Thymus (tissue), 11 donors: ENCODE results near the gene CFAP97D2. TPM values are rescaled to one million over a fixed set of nuclear protein-coding genes. Genes with fewer than 3 reads are reported as not detected.

Experiments used
- DNase-seq, 9 donors: peaks; one replicate each; pipeline ENCODE4 v3.0.0-alpha.2; 2013; ENCODE audit warnings: low spot score in 9 of 9, low read depth in 6 of 9, missing footprints in 1 of 9
- H3K27ac ChIP-seq, 2 donors: one replicate each; pipeline ENCODE4 v1.5.1; 2013; ENCODE audit warnings: control low read depth in 1 of 2, low read depth in 1 of 2, low read length in 1 of 2, mild to moderate bottlenecking in 1 of 2, moderate library complexity in 1 of 2
- H3K27me3 ChIP-seq, 2 donors: one replicate each; pipeline ENCODE4 v1.5.1; 2013; ENCODE audit warnings: low read length in 1 of 2; ENCODE audit not compliant: control insufficient read depth in 2 of 2, insufficient read depth in 1 of 2
- H3K36me3 ChIP-seq, 2 donors: one replicate each; pipeline ENCODE4 v1.5.1; 2013; ENCODE audit warnings: low read length in 1 of 2, mild to moderate bottlenecking in 1 of 2, moderate library complexity in 1 of 2; ENCODE audit not compliant: control insufficient read depth in 2 of 2, insufficient read depth in 2 of 2
- H3K4me1 ChIP-seq, 2 donors: one replicate each; pipeline ENCODE4 v1.5.1; 2013; ENCODE audit warnings: low read length in 2 of 2; ENCODE audit not compliant: control insufficient read depth in 2 of 2, insufficient read depth in 2 of 2
- H3K4me3 ChIP-seq, 2 donors: one replicate each; pipeline ENCODE4 v1.5.1; 2013; ENCODE audit warnings: low read length in 2 of 2, control low read depth in 1 of 2, mild to moderate bottlenecking in 1 of 2
- H3K9me3 ChIP-seq, 2 donors: one replicate each; pipeline ENCODE4 v1.5.1; 2013; ENCODE audit warnings: low read length in 1 of 2, mild to moderate bottlenecking in 1 of 2; ENCODE audit not compliant: control insufficient read depth in 2 of 2, insufficient read depth in 1 of 2
- WGBS: extraction: QIAGEN DNeasy Blood & Tissue Kit; methylation state at CpG from one replicate; pipeline ENCODE4 v1.1.7; 2013; 5-methylcytosine and 5-hydroxymethylcytosine counted together
- polyA plus RNA-seq: library from polyadenylated mRNA; stranded (reverse); fragments of 200-250 nt; gene quantifications from one replicate; pipeline ENCODE4 v1.2.3, GENCODE V29; 2013
- total RNA-seq: library from RNA; stranded (reverse); fragments of 120-200 nt; gene quantifications from one replicate; pipeline ENCODE4 v1.2.4, GENCODE V29; 2013
- donor health status: healthy.

Gene CFAP97D2
- total and polyA plus RNA-seq, 2 donors, result 0.34 to 0.66 TPM

DNA sequence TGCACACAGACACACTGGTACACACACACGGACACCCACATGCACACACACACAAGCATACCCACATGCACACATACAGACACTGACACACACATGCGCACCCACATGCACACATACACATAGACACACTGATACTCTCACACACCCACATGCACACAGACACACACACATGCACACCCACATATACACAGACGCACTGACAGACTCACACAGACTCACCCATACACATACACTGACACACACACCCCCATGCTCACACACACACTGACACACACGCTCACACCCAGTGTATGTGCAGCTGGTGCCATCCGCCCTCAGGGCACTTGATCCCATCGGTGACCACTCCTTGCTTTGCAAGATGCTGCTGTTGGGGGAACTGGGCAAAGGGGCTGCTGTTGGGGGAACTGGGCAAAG is 36.9 kb upstream of the CFAP97D2 start:
- Histone ChIP-seq H3K27me3 (no peaks in the 10 kb centered on the region), H3K27ac (peak overlapping the region; percentile 38 to 97), H3K9me3 (peaks cover 0 to 6% of the 10 kb centered on the region in 2 donors), H3K4me3 (no peak overlapping the region), H3K4me1 (peaks cover 32 to 72% of the 10 kb centered on the region in 2 donors), H3K36me3 (no peaks in the 10 kb centered on the region)
- DNase-seq, result no peak
- 95% methylated on average over 6 of the region's 6 CpGs for WGBS

DNA sequence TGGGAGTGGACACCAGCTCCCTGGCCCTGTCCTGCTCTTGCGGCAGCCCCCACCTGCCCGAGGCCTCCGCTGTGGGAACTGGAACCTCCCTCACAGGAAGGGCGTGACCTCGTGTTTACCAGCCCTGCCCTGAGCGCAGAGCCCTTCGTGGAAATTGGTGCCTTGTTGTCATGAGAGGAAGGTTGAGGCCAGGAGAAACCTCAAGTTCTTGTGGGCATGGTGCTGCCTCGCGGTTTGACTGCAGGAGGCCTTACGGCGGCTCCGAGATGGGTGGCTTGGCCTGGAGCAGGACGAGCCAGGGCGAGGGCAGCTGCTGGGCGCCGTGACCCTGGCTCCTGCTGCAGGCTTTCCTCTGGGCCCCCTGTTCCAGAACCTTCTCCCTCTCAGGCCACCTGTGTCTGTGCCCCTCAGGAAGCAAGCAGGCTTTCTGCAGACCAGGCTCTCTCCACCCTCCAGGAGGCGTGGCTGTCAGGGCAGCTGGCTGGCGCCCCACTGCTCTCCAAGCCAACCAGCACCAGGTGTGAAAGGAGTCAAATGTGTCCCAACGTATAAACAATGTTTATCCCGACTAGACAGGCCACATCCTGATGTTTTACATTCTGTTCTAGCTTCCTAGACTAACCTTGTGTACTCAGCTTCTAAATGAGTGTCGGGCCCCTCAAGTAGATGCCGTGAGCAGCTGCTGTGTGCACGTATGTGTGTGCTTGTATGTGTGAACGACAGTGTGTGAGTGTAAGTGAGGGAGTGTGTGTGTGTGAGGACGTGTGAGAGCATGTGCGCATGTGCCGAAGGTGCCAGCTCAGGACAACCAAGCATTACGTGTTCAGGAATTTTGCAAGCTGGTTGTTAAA is 36.2 kb upstream of the CFAP97D2 start:
- no peaks in the 10 kb centered on the region for H3K36me3 ChIP-seq
- no peaks in the 10 kb centered on the region for H3K27me3 ChIP-seq
- DNase-seq, result peak in 6 of 9 donors; percentile 55 to 89 (median 74)
- H3K4me1 ChIP-seq, result peaks cover 32 to 76% of the 10 kb centered on the region in 2 donors
- WGBS, result 16% methylated on average over 28 of the region's 28 CpGs
- peaks cover 0 to 6% of the 10 kb centered on the region in 2 donors for H3K9me3 ChIP-seq
- peak overlapping the region; percentile 72 to 97 for H3K27ac ChIP-seq
- no peak overlapping the region for H3K4me3 ChIP-seq

DNA sequence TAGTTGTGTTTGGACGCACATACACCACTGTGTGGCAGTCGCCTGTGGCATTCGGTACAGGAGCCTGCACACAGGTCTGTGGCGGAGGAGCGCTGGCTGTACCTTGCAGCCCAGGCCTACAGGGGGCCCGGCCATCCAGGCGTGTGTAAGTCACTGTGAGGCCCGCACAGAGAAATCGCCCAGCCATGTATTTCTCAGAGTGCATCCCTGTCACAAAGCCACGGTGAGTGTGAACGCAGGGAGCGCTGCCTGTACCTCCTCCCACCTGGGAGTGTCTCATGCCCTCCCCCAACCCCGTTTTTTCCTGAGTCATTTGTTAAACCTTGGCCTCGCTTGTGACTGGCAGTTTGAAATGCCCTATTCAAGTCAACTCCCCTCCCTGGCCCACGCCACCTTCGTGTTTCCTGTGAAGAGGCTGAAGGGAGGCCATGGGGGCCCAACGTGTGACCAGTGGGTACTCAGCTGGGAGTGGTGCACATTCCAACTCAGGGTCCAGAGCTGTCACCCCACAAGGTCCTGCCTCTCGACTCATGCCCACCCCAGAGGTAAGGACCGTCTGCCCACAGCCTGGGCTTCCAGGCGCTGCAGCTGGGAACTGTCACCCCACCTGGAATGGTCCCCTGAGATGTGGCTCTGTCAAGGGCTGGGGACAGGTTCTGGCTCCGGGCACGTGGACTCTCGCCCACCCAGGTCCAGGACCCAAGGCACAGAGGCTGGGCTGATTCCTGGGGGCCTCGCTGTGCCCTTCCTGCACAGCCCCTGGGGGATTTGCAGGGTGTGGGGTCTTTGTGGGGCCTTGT is 35.1 kb upstream of the CFAP97D2 start:
- no peaks in the 10 kb centered on the region for H3K27me3 ChIP-seq
- DNase-seq, result peak in 1 of 9 donors; percentile 74
- H3K4me3 ChIP-seq, result no peak overlapping the region
- WGBS, result 66% methylated on average over 24 of the region's 24 CpGs
- H3K4me1 ChIP-seq, result peaks cover 41 to 87% of the 10 kb centered on the region in 2 donors
- no peaks in the 10 kb centered on the region for H3K36me3 ChIP-seq
- H3K27ac ChIP-seq, result peak overlapping the region; percentile 70 to 97
- H3K9me3 ChIP-seq, result peaks cover 0 to 6% of the 10 kb centered on the region in 2 donors

- Histone ChIP-seq H3K27me3 (no peaks in the 10 kb centered on the region), H3K36me3 (no peaks in the 10 kb centered on the region), H3K4me3 (no peak overlapping the region), H3K27ac (peak overlapping the region; percentile 18 to 97), H3K4me1 (peaks cover 42 to 93% of the 10 kb centered on the region in 2 donors), H3K9me3 (peaks cover 0 to 6% of the 10 kb centered on the region in 2 donors)
- DNase-seq, result peak in 1 of 9 donors; percentile 19
- WGBS, result 96% methylated on average over 17 of the region's 17 CpGs
These were observed 34.3 kb upstream of the CFAP97D2 start for GRCh38 chr13:114144606-114145244.

- no peaks in the 10 kb centered on the region for H3K27me3 ChIP-seq
- H3K4me3 ChIP-seq, result no peak overlapping the region
- peaks cover 42 to 94% of the 10 kb centered on the region in 2 donors for H3K4me1 ChIP-seq
- no peaks in the 10 kb centered on the region for H3K36me3 ChIP-seq
- peak overlapping the region in 1 of 2 donors; percentile 97 for H3K27ac ChIP-seq
- H3K9me3 ChIP-seq, result peaks cover 0 to 6% of the 10 kb centered on the region in 2 donors
- DNase-seq, result peak in 1 of 9 donors; percentile 28
- 52% methylated on average over 3 of the region's 3 CpGs for WGBS
These were observed 33.8 kb upstream of the CFAP97D2 start for GRCh38 chr13:114145256-114145655.

GRCh38 chr13:114145722-114146121 is 33.3 kb upstream of the CFAP97D2 start:
- Histone ChIP-seq H3K4me1 (peaks cover 38 to 91% of the 10 kb centered on the region in 2 donors), H3K9me3 (peaks cover 0 to under 1% of the 10 kb centered on the region in 2 donors), H3K27ac (no peak overlapping the region), H3K36me3 (no peaks in the 10 kb centered on the region), H3K27me3 (no peaks in the 10 kb centered on the region), H3K4me3 (no peak overlapping the region)
- no peak for DNase-seq
- 97% methylated on average over 14 of the region's 14 CpGs for WGBS

GRCh38 chr13:114146173-114146572 is 32.9 kb upstream of the CFAP97D2 start:
- Histone ChIP-seq H3K4me1 (peaks cover 38 to 90% of the 10 kb centered on the region in 2 donors), H3K9me3 (no peaks in the 10 kb centered on the region), H3K36me3 (no peaks in the 10 kb centered on the region), H3K27me3 (no peaks in the 10 kb centered on the region), H3K4me3 (no peak overlapping the region), H3K27ac (no peak overlapping the region)
- no peak for DNase-seq
- 97% methylated on average over 14 of the region's 14 CpGs for WGBS

DNA sequence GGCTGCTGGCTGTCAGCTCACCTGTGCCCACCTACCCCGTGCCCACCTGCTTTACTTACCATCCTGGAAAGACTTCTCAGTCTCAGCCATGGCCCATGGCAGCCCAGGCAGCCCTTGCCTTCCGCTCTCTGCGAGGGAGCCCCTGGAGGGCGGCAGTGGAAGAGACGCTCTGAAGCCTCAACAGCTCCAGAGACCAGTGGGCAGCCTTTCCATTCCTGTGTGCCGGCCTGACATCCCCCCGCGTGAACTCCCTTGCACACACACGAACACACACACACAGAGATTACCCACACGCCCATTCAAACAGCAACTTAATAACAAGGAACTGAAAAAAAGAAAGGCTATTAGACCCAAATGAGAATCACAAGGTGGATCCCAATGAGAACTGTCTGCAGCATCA is 32.4 kb upstream of the CFAP97D2 start:
- WGBS, result 89% methylated on average over 10 of the region's 10 CpGs
- Histone ChIP-seq H3K36me3 (no peaks in the 10 kb centered on the region), H3K4me1 (peaks cover 38 to 90% of the 10 kb centered on the region in 2 donors), H3K27me3 (no peaks in the 10 kb centered on the region), H3K27ac (no peak overlapping the region), H3K9me3 (no peaks in the 10 kb centered on the region), H3K4me3 (no peak overlapping the region)
- DNase-seq, result peak in 1 of 9 donors; percentile 49
